NCI-H1436 (cell line): Measurements from ENCODE around the gene IL36A.

ENCODE experiments used
- DNase-seq: peaks from one replicate; lab custom pipeline; 2025; lab: John Stamatoyannopoulos, UW

Gene IL36A

DNA sequence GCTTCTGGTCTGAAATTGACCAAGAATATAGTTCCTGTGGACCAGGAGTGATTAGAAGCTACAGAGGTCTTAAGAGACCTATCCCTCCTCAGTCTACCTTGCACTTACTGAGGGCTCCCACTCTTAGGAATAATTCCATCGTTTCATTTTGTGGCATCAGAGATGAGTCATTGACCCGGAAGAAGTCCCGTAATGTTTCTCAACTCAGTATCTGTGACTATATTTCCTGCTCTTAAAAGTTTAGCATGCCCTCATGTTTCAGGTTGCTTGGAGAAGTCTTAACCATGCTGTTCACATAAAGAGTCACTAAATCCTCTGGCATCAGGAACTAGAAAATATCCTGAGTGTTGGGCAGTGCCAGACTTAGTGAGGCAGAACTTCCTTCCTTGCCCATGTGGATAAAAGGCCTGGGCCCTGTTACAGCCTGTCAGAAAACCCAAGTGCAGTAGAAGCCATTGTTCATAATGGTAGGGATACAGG, at the start of gene IL36A:
IL36A (plus strand) TSS at position 430 of the 480 bp plus-strand sequence. CDS start 413 bp downstream, outside the sequence.
- DNase-seq, result no peak

GRCh38 chr2:112957511-112957910, 47.7 kb upstream of the IL36A start:
- no peak for DNase-seq

DNA sequence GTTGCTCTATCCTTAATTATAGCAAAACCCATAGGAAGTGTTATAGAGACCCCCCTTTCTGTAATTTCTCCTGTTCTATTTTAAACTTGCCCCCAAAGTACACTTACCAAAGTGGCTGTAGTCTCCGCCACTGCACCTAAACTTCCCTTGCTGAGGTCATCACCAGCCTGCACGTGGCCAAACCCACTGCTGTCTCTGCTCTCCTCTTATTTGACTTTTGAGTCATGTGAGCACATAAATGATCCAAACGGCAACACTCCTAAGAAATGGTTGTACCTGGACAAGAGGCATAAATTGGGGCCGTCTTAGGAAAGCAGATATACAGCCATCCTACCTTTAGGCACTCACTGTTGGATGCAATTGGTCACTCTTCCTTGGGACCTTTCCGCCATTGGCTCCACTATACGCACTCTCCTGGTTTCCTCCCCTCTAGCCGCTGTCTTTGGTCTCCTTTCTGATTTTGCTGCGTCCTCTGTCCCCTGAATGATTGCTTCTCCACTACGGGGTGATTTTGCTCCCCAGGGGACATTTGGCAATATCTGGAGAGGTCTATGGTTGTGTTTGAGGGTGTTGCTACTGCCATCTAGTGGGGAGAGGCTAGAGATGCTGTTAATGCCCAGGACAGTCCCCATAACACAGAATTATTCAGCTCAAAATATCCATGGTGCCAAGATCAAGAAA, 46.7 kb upstream of the IL36A start:
- DNase-seq, result peak; percentile 41

GRCh38 chr2:112959109-112959812, 46.0 kb upstream of the IL36A start:
- no peak for DNase-seq

DNA sequence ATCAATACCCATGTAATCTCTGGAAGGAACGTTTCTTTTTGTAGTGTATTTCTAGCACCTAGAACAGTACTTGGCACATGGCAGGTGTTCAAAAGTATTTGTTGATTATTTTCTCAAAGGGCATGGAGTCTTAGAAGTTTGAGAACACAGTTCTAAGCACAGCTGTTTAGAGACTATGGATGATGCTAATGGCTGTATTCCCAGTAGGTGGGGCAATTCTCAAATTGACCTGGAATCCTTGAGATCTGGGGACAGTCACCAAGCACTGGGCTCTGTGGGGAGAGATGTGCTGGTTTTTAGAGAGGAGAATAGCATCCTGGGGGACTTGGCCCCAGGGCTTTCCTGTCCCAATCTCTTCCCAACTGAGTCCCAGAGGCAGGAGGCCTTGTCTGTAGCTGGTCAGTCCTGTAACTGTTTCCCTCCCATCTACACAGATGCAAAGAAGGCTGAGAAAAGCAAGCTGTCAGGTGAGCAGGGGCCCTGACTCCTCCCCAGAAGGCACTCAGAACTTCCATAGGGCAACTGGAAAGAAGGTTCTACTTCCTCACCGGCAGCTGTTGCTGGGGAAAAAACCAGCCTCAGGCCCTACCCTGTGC, 44.9 kb upstream of the IL36A start:
- DNase-seq, result no peak

DNA sequence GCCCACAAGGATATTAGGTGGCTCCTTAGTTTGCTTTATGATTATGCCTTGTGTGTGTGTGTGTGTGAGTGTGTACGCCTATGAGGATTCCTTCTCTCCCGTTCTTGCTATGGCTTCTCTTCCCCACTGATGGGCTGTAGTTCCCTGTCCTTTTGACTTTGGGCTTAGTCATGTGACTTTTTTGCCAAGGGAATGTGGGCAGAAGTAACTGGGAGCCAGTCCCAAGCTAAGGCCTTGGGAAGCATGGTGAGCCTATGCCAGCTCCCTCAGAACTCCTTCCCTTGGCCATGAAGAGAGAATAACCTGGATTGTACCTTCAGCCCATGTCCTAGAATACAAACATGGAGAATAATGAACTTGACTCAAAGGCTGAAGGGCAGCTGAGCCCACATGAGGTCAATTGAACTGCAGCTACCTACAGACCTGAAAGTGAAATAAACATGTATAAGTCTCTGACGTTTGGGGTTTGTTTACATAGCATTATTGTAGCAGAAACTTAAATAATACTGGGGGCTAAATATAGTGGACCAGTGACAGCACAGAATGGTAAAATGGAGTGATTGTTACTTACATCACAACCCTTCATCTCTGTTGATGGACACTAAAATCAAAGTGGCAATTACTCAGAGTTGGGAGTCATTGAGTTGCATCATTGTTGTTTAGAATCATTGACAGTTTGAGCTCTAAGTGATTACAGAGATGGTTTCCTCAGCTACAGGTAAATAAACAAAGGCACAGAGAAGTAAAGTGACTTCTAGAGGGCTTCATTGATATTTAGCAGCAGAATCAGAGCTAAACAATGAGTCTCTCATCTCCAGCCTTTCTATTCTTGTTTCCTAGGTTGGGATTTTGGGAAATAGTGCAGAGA, 42.7 kb upstream of the IL36A start:
- no peak for DNase-seq

DNA sequence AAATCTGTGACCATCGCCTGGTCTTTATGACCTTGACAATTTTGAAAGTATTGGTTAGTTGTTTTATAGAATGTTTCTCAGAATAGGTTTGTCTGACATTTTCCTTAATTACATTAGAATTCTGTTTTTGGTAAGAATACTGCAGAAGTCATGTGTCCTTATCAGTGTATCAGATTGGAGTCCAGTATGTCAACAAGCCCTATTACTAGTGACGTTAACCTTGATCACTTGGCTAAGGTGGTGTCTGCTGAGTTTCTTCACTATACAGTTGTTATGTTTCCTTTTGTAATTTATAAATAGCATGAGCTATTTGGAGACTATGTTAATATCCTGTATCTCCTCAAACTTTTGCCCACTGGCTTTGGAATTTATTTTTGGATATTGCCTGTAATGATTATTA, 38.2 kb upstream of the IL36A start:
- DNase-seq, result no peak

GRCh38 chr2:112972423-112973086, 32.7 kb upstream of the IL36A start:
- DNase-seq, result no peak

DNA sequence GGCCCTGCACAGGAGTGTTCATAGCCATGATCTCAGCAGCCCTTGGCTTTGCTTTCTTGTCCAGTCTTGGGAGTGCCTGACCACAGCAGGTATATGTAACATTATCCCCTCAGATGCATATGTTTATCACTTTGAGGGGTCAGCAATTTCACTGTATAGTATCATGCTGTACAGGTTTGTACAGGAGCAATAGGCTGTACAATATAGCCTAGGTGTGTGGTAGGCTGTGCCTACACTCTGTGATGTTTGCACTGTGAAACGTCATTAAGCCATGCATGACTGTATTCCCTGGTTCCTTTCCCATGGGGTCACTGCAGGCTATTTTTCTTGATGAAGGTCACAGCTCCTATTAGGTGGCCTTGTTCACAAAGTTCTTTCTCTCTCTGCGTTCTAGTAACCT, 32.1 kb upstream of the IL36A start:
- no peak for DNase-seq

GRCh38 chr2:112977559-112978056, 27.7 kb upstream of the IL36A start, which contains the start of gene IL36G:
Gene IL36G (plus strand): TSS chr2:112978006. CDS start chr2:112978639, 633 bp downstream.
- DNase-seq, result no peak

- DNase-seq, result no peak
Measured at GRCh38 chr2:112979731-112980130, 25.5 kb upstream of the IL36A start.

DNA sequence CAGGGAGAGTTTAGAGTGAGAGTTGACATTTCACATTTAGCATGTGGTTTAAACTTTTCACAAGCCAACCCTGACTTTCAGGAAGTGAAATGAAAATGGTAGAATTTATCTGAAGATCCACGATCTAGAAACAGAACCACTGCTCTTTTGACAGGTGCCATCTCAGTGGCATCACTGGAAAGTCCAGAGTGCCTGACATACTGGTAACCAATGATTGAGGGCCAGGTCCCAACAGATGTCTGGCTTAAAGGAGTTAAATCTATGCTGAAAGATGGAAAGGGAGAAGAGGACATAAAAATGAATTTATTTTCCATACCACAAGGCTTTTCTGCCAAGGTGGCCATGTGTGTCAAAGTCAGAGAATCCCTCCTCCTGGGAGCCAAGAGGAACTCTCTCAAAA, 24.7 kb upstream of the IL36A start:
- no peak for DNase-seq

DNA sequence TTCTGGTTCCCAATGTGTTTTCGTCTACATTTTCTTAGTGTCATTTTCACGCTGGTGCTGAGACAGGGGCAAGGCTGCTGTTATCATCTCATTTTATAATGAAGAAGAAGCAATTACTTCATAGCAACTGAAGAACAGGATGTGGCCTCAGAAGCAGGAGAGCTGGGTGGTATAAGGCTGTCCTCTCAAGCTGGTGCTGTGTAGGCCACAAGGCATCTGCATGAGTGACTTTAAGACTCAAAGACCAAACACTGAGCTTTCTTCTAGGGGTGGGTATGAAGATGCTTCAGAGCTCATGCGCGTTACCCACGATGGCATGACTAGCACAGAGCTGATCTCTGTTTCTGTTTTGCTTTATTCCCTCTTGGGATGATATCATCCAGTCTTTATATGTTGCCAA, 20.2 kb upstream of the IL36A start:
- no peak for DNase-seq

DNA sequence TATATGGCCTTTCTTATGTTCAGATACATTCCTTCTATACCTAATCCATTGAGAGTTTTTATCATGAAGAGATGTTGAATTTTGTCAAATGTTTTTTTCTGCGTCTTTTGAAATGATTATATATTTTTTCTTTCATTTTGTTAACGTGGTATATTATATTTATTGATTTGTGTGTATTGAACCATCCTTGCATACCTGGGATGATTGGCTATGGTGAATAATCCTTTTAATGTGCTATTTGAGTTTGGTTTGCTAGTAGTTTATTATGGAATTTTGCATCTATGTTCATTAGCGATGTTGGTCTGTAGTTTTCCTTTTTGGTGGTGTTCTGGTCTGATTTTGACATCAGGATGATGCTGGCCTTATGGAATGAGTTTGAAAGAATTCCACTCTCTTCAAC, 15.6 kb upstream of the IL36A start:
- DNase-seq, result no peak

DNA sequence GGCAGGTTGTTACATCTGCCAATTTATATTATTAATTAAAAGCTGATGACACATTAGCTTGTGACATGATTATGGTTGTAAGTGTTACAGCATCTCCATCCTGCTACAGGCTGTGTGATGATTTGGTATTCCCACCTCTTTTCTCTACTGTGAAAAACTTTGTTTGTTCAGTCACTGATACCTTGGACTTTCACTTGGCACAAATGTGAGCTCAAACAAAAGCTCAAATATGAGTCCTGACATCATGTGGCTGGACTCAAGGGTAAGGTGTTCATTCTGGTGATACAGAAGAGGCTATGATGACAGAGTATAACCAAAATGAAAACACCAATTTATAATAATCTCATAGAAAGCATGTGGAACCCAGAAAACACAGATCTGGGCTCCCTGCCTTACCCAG, 11.4 kb upstream of the IL36A start:
- no peak for DNase-seq

- DNase-seq, result no peak
Measured at GRCh38 chr2:112994648-112995047, 10.6 kb upstream of the IL36A start.

DNA sequence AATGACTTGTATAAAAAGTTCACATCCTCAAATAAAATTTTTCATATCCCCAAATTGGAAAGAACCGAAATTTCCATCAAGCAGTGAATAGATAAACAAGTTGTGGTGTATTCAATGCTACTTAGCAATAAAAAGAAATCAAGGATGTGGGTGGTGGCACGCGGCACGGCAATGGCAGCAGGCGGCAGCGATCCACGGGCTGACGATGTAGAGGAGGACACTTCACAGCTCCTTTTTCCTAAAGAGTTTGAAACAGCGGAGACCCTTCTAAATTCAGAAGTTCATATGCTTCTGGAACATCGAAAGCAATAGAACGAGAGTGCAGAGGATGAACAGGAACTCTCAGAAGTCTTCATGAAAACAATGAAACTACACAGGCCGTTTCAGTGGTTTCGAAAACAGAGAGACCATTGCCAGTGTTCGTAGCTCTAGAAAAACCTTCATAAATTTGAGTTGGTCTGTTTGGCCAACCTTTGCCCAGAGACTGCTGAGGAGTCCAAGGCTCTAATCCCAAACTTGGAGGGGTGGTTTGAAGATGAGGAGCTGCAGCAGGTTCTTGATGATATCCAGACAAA, 9.8 kb upstream of the IL36A start:
- DNase-seq, result no peak

DNA sequence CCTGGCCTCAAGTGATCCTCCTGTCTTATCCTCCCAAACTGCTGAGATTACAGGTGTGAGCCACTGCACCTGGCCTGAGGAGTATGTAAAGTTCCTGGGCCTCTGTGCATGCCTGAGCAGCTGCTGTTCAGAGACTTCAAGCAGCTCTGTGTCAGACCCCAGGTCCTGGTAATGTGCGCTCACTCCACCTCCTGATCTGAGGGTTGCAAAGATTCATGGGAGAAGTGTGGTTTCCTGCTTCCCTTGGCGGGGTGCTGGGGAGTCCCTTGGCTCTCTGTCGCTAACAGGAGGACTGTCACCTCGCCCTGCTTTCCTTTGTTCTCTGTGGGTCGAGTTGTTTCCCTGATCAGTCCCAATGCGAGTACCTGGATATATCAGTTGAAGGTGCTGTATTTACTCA, 8.6 kb upstream of the IL36A start:
- no peak for DNase-seq

DNA sequence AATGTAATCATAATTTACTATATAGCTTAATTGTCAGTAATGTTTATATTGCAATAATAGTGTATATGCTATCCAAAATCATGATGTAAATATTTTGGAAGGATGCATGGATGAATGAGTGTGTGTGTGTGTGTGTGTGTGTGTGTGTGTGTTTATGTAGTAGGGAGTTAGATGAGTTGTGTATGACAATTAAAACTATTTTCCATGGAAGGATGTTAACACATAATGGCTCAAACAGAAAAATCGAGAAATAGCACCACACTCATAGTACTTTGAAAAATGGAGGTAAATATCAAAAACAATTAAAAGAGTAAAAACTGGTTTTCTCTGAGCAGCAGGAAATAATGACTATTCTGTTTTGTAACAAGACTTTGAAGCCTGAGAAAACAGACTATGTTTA, 8.1 kb upstream of the IL36A start:
- no peak for DNase-seq

GRCh38 chr2:113000436-113000835, 4.8 kb upstream of the IL36A start:
- no peak for DNase-seq

DNA sequence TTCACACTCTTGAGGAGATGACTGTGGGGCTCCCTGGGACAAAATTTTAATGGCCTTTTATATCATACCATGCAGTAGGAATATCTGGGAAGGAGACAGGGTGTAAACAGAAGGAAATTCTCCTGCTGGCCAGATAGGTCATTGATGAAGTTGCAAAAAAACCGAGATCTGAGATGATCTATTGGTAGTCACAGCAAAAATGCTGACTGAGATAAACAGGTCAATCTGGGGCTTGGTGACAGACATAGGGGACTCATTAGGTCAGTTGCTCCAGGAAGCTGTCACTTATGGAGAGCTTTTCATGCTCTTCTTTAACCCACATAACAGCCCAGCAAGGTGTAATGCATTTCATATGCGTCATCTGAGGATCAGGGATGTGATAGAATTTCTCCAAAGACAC, 2.6 kb upstream of the IL36A start:
- DNase-seq, result no peak
